Left kidney (tissue), 2 donors: ENCODE data around the gene ZNF662. TPM values are rescaled to one million over a fixed set of nuclear protein-coding genes. Genes with fewer than 3 reads are reported as not detected.

Experiments used
- DNase-seq: peaks from one replicate; pipeline ENCODE4 v3.0.0-alpha.2; 2013
- polyA plus RNA-seq: library from polyadenylated mRNA; unstranded; fragments of 120-200 nt; gene quantifications from one replicate; pipeline ENCODE4 v1.2.1, GENCODE V29; 2013; ENCODE audit not compliant: insufficient read length

ZNF662 gene
- polyA plus RNA-seq, 1 donor: 51.6 TPM

GRCh38 chr3:42886294-42886822, 19.6 kb upstream of the ZNF662 start:
- no peak for DNase-seq

GRCh38 chr3:42887084-42887483, 18.9 kb upstream of the ZNF662 start:
- DNase-seq: no peak

GRCh38 chr3:42891042-42891441, 14.9 kb upstream of the ZNF662 start:
- DNase-seq: no peak

- DNase-seq: no peak
These were observed 13.8 kb upstream of the ZNF662 start for GRCh38 chr3:42892169-42892568.

- no peak for DNase-seq
These were observed 13.1 kb upstream of the ZNF662 start for GRCh38 chr3:42892807-42893206.

- DNase-seq: no peak
These were observed 11.0 kb upstream of the ZNF662 start for GRCh38 chr3:42894698-42895579.

- DNase-seq: no peak
These were observed 10.4 kb upstream of the ZNF662 start for GRCh38 chr3:42895580-42895868.

- DNase-seq: no peak
These were observed 6.9 kb upstream of the ZNF662 start for GRCh38 chr3:42898896-42899675.

- DNase-seq: no peak
These were observed 5.5 kb upstream of the ZNF662 start for GRCh38 chr3:42900226-42901072.

GRCh38 chr3:42901073-42901415, 4.9 kb upstream of the ZNF662 start:
- DNase-seq: no peak

- no peak for DNase-seq
These were observed 3.7 kb upstream of the ZNF662 start for GRCh38 chr3:42902257-42902656.

- DNase-seq: no peak
These were observed 1.9 kb upstream of the ZNF662 start for GRCh38 chr3:42904076-42904475.

GRCh38 chr3:42905740-42906069, 237 bp upstream of the ZNF662 start:
- DNase-seq: no peak

GRCh38 chr3:42906848-42907183, 874 bp downstream of the ZNF662 start:
- no peak for DNase-seq

- DNase-seq: no peak
These were observed 2.7 kb downstream of the ZNF662 start for GRCh38 chr3:42908675-42909074.

GRCh38 chr3:42911551-42911950, 5.6 kb downstream of the ZNF662 start:
- no peak for DNase-seq

- DNase-seq: no peak
These were observed 9.0 kb downstream of the ZNF662 start for GRCh38 chr3:42914771-42915515.

GRCh38 chr3:42923606-42924005, 17.7 kb downstream of the ZNF662 start:
- DNase-seq: no peak

- DNase-seq: no peak
These were observed 20.4 kb downstream of the ZNF662 start for GRCh38 chr3:42926310-42926709.

- no peak for DNase-seq
These were observed 28.2 kb downstream of the ZNF662 start for GRCh38 chr3:42934111-42934510.

- no peak for DNase-seq
These were observed 29.0 kb downstream of the ZNF662 start for GRCh38 chr3:42934910-42935309.

GRCh38 chr3:42935472-42935871, 29.5 kb downstream of the ZNF662 start:
- no peak for DNase-seq
